B cell (primary cell): ENCODE data around the gene TNIP1.

Experiments used
- EZH2 ChIP-seq: IDR thresholded peaks from 2 replicates; pipeline ENCODE4 v1.6.1; 2012; ENCODE audit warnings: borderline replicate concordance, low read depth, mild to moderate bottlenecking, moderate library complexity, low read length; ENCODE audit not compliant: insufficient read depth, poor library complexity, severe bottlenecking
- TF ChIP-seq, protein P1 (sequence below): fragments of 200-600 bp; IDR thresholded peaks from one replicate; pipeline ENCODE4 v1.8.0; 2022; ENCODE audit warnings: antibody characterized with exemption, mild to moderate bottlenecking

DNA sequence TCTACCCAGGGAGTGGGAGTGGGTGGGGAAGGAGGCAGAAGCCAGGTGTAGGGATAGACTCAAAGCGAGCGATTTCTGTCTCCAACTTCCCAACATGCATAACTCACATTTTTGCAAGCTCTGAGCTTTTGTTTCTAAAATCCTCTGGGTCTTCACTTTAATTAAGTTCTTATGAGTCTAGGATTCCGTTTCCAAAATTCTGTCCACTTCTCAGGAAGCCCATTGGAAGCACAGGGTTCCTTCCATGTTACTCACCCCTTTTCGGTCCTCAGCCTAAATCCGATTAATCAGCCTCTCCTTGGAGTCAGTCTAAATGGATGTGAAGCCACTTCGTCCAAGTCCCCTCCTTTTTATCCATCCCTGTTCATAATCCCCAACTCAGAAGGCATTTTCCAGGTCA, 59.1 kb downstream of the TNIP1 start:
- TF ChIP-seq, protein P1, sequence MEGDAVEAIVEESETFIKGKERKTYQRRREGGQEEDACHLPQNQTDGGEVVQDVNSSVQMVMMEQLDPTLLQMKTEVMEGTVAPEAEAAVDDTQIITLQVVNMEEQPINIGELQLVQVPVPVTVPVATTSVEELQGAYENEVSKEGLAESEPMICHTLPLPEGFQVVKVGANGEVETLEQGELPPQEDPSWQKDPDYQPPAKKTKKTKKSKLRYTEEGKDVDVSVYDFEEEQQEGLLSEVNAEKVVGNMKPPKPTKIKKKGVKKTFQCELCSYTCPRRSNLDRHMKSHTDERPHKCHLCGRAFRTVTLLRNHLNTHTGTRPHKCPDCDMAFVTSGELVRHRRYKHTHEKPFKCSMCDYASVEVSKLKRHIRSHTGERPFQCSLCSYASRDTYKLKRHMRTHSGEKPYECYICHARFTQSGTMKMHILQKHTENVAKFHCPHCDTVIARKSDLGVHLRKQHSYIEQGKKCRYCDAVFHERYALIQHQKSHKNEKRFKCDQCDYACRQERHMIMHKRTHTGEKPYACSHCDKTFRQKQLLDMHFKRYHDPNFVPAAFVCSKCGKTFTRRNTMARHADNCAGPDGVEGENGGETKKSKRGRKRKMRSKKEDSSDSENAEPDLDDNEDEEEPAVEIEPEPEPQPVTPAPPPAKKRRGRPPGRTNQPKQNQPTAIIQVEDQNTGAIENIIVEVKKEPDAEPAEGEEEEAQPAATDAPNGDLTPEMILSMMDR, result no peak
- TF ChIP-seq EZH2, result no peak
